IPS-20b (cell line): Measurements from ENCODE around the gene ARHGEF40.

Experiments used
- H3K27ac ChIP-seq: one replicate; pipeline ENCODE4 v1.5.1; 2013; ENCODE audit warnings: low read length
- H3K27me3 ChIP-seq: 2 replicates; pipeline ENCODE4 v1.6.1; 2013; ENCODE audit warnings: mild to moderate bottlenecking, low read length, inconsistent platforms; ENCODE audit not compliant: insufficient read depth
- H3K36me3 ChIP-seq: 2 replicates; pipeline ENCODE4 v1.6.1; 2013; ENCODE audit warnings: low read depth, mild to moderate bottlenecking, inconsistent platforms, low read length, moderate library complexity; ENCODE audit not compliant: insufficient read depth
- H3K4me1 ChIP-seq: 2 replicates; pipeline ENCODE4 v1.6.1; 2013; ENCODE audit warnings: mild to moderate bottlenecking, control low read depth, inconsistent platforms, low read length, moderate library complexity; ENCODE audit not compliant: insufficient read depth
- H3K4me3 ChIP-seq: 2 replicates; pipeline ENCODE4 v1.5.1; 2013; ENCODE audit warnings: mild to moderate bottlenecking, low read length, inconsistent platforms
- H3K9ac ChIP-seq: 2 replicates; pipeline ENCODE4 v1.6.1; 2013; ENCODE audit warnings: low read depth, mild to moderate bottlenecking, inconsistent platforms, low read length, moderate library complexity
- H3K9me3 ChIP-seq: 2 replicates; pipeline ENCODE4 v1.6.1; 2013; ENCODE audit warnings: mild to moderate bottlenecking, low read depth, low read length, inconsistent platforms; ENCODE audit not compliant: insufficient read depth

ARHGEF40 gene

DNA sequence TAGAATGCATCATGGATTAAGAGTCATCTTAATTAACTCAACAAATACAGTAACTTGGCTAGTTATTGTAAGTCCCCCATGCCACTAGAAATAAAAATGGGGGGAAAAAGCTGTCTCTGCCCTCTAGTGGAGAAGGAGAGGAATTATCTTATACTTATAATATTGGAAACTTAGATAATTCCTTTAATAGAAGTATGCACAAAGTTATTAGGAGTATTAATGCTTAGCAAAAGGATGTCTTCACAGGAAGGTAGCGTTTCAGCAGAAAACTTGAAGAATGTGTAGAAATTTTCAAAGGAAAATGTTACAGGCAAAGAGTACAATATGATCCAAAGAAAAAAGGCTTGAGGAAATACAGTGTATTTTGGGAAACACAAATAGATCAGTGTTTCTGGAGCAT is 65.9 kb downstream of the ARHGEF40 start:
- no peak overlapping the region for H3K27ac ChIP-seq

More for the DNA sequence above, 65.9 kb downstream of the ARHGEF40 start:
- Histone ChIP-seq H3K4me3 (no peak overlapping the region), H3K9me3 (no peaks in the 10 kb centered on the region), H3K27me3 (no peaks in the 10 kb centered on the region), H3K36me3 (no peaks in the 10 kb centered on the region), H3K4me1 (peaks cover 6% of the 10 kb centered on the region; the same call in 1 of the 2 replicates), H3K9ac (no peak overlapping the region)
